H1 (cell line): ENCODE data around the gene ADARB2. TPM values are rescaled to one million over a fixed set of nuclear protein-coding genes. Genes with fewer than 3 reads are reported as not detected.

Source experiments
- EP300 ChIP-seq, 2 experiments: IDR thresholded peaks; 1 replicate in 1 of 2; 2 replicates in 1 of 2; pipeline ENCODE4 v1.6.1; 2011 to 2012; ENCODE audit warnings: low read depth in 2 of 2, low read length in 2 of 2, mild to moderate bottlenecking in 2 of 2, borderline replicate concordance in 1 of 2, inconsistent platforms in 1 of 2, moderate library complexity in 1 of 2
- GABPA ChIP-seq: IDR thresholded peaks from 2 replicates; pipeline ENCODE4 v1.6.1; 2011; ENCODE audit warnings: mild to moderate bottlenecking, low read length, moderate library complexity, borderline replicate concordance; ENCODE audit not compliant: insufficient read depth
- RNF2 ChIP-seq: fragments of 200-900, 300-1000 bp; sonication (generic); IDR thresholded peaks from 2 replicates; pipeline ENCODE4 v1.7.1; 2016; ENCODE audit warnings: borderline replicate concordance, low read depth, mild to moderate bottlenecking, antibody characterized with exemption, low read length; ENCODE audit not compliant: poor library complexity, severe bottlenecking; ENCODE audit errors: missing control alignments
- SIN3A ChIP-seq, 2 experiments: IDR thresholded peaks in 1 of 2; conservative IDR thresholded peaks in 1 of 2; 2 replicates each; pipeline ENCODE4 v1.6.1; 2011 to 2012; ENCODE audit warnings: low read length in 2 of 2, improper control_type of control experiment in 1 of 2, low read depth in 1 of 2, mild to moderate bottlenecking in 1 of 2
- SUZ12 ChIP-seq: fragments of 200-600 bp; sonication (generic); IDR thresholded peaks from 2 replicates; pipeline ENCODE4 v1.6.1; 2012; ENCODE audit warnings: mild to moderate bottlenecking, inconsistent platforms, low read length, moderate library complexity, mixed read lengths
- ZNF274 ChIP-seq: IDR thresholded peaks from 2 replicates; pipeline ENCODE4 v1.7.0; 2012; ENCODE audit warnings: low read length, borderline replicate concordance; ENCODE audit errors: extremely low read depth
- polyA plus RNA-seq, 7 experiments: library from polyadenylated mRNA; depleted of rRNA in 3 of 7; stranded (reverse) in 5 of 7; unstranded in 2 of 7; fragments of >200 nt in 5 of 7; fragments of 200-250 nt in 2 of 7; gene quantifications; 1 replicate in 5 of 7; 2 replicates in 1 of 7; 4 replicates in 1 of 7; pipeline versions ENCODE4 v1.2.1 to v1.2.3, GENCODE V29; 2011 to 2013; ENCODE audit warnings: missing spikeins in 2 of 7, mixed read lengths in 2 of 7
- total RNA-seq: library from RNA; stranded (reverse); fragmentation: NEBNext Ultra II Directional; extraction: Animal tissue kit (Norgen Biotek cat#: 25700); gene quantifications from 2 replicates; pipeline ENCODE4 v1.2.1, GENCODE V29; 2021

The ADARB2 gene
- total and polyA plus RNA-seq, 2 of the 8 experiments (the other 6 are each of a cell fraction or from before 2014, with no cell fraction given), result 2.2 to 2.8 TPM

- TF ChIP-seq SIN3A (conservative IDR thresholded peaks at IDR 0.05 in 1 of 2, IDR thresholded peaks at IDR 0.05 in 1 of 2; ENCODE audit: low read depth in 1 of 2, low read length in 2 of 2) (no peak), RNF2 (no peak), GABPA (no peak), EP300 (IDR thresholded peaks at IDR 0.05; ENCODE audit: borderline replicate concordance in 1 of 2, low read depth in 2 of 2, low read length in 2 of 2) (no peak), ZNF274 (no peak), SUZ12 (no peak)
Observed at GRCh38 chr10:1678084-1678483, 59.2 kb downstream of the ADARB2 start (continued).
